HuH-7.5 (cell line): ENCODE data around the gene CRB2.

Source experiments
- DNase-seq: peaks from one replicate; pipeline ENCODE4 v3.0.0; 2011; ENCODE audit warnings: low spot score

Gene CRB2

GRCh38 chr9:123355761-123356431 lies at the start of gene CRB2:
Gene CRB2, plus strand, starts transcription at chr9:123356197. Its CDS starts 64 bp downstream, at chr9:123356261.
- DNase-seq = peak; percentile 51

DNA sequence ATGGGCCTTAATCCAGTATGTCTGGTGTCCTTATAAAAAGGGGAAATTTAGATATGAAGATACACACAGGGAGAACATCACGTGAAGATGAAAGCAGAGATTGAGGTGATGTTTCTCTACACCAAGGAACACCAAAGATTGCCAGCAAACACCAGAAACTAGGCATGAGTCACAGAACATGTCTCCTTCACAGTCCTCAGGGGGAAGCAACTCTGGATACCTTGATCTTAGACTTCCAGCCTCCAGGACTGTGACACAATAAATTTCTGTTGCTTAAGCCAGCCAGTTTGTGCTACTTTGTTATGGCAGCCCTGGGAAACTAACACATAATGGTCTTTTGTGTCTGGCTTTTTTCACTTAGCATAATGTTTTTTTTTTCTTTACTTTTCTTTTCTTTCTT lies 46.4 kb upstream of the CRB2 start:
- no peak for DNase-seq

DNA sequence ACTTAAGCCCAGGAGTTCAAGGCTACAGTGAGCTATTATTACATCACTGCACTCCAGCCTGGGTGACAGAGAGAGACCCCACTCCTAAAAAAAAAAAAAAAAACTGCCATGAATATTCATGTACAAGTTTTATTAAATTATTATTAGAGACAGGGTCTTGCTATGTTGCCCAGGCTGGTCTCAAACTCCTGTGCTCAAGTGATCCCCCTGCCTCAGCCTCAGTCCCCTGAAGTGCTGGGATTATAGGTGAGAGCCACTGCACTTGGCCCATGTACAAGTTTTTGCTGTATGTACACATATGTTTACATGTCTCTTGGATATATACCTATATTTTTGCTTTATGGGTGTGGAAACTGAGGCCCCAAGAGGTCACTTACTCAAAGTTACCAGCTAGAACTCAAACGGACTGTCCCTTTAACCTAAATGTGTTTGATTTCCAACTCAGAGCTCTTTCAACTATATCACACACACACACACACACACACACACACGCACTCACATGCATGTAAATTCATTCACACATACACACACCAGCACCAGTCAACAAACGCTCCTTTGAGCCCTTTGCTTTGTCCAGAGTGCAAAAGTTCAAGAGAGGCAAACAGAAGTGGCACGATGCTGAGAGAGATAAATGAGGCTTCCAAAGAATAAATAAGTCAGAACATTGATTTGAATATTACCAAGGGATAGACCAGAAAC lies 45.3 kb upstream of the CRB2 start:
- no peak for DNase-seq

- DNase-seq = no peak
These were observed 44.7 kb upstream of the CRB2 start for GRCh38 chr9:123311250-123311752.

- DNase-seq = no peak
These were observed 43.6 kb upstream of the CRB2 start for GRCh38 chr9:123312306-123312877.

DNA sequence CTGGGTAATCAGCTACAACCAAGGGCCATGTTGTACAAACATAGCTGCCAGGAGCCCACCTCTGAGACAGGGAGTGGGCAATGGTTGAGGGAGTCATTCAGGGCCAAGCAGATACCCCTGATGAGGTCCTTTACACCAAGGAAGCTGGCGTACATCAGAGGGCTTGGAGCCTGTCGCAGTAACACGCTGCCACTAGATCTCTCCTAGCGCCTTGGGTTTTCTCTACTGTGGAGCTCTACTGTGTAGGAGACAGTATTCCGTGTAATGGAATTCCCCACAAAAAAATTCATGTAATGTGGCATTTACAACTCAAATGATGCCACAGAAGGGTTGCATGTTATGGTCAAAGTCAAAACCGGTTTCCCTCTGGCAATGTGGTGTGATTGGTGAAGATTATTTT lies 41.4 kb upstream of the CRB2 start:
- DNase-seq = no peak

GRCh38 chr9:123315635-123316034 lies 40.4 kb upstream of the CRB2 start:
- DNase-seq = no peak

DNA sequence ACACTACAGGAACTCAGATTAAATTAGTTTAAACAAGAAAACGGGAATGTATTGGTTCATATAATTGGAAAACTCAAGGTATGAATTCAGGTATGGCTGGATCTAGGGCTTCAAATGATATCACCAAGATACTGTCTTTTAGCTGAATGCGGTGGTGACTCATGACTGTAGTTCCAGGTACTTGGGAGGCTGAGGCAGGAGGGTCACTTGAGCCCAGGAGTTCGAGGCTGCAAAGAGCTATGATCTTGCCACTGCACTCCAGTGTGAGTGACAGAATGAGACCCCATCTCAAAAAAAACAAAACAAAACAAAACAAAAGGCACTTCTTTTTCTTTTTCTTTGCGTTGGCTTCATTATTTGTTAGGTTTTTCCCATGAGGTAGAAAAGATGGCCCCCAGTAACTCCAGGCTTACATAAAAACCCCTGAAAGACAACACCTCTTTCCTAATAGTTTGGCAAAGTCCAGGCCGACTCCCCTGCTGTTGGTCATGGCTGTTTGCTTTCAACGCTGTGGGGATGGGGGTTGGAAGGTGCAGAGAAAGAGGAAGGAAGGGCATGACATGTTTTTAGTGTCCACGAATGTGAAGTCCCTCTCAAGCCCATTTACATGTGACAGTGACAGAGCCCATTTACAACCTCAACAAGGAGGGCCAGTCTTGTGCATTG lies 39.8 kb upstream of the CRB2 start:
- DNase-seq = no peak

- no peak for DNase-seq
These were observed 37.8 kb upstream of the CRB2 start for GRCh38 chr9:123318202-123318601.

GRCh38 chr9:123318961-123319421 lies 37.0 kb upstream of the CRB2 start:
- no peak for DNase-seq

GRCh38 chr9:123319541-123320339 lies 36.3 kb upstream of the CRB2 start:
- DNase-seq = no peak

GRCh38 chr9:123320814-123321213 lies 35.2 kb upstream of the CRB2 start:
- no peak for DNase-seq

DNA sequence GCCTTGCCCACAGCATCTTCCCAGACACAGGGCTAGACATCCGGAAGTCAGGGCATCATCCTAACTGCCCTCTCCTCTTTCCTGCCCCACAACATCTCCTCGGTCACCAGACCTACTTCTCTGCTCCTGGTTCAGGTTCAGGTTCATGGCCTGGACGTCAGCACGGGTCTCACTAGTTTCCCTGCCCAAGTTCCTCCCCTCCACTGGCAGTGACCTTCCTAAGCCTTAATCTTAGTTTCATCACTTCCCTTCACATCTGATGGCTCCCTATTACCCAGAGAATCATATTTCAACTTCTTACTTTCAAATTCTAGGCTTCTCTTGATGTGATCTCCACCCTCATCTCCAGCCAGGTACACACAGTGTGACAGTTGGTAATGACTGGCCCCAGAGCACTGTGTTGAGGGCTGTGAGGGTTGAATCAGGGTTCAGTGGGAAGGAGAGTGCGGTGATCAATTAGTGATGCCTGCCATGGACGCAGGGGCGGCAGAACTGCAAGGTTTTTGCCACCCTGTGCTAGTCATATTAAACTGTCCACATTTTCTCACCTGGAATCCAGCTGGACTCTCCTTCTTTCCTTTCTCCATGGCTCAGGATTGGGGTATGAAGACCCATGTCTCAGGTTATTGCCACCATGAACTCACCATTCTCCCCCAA lies 34.3 kb upstream of the CRB2 start:
- no peak for DNase-seq

GRCh38 chr9:123322273-123323195 lies 33.5 kb upstream of the CRB2 start:
- DNase-seq = no peak

DNA sequence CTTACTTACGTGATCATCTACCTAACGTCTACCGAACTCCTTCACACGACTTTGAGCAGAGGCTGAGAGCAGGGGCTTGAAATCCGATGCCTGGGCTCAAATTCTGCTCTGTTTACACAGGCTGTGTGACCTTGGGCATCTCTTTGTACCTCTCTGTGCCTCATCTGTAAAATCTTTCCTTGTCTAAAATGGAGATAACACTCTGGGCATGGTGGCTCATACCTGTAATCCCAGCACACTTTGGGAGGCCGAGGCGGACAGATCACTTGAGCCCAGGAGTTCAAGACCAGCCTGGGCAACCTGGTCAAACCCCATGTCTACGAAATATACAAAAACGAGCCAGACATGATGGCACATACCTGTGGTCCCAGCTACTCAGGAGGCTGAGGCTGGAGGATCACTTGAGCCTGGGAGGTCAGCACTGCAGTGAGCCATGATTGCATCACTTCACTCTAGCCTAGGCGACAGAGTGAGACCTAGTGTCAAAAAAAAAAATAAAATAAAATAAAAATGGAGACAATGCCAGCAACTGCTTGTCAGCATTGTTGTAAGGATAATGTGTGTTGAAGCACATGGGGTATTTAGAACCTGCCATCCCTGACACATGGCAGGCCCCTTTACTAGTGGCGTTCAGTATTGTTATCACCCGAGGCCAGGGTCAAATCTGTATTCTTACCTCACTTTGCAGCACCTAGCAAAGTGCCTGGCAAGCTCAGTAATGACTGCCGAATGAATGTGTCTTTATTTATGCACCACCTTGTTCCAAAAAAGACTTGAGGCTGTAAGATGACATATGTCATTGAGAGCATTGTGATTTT lies 32.6 kb upstream of the CRB2 start:
- no peak for DNase-seq

GRCh38 chr9:123324767-123325183 lies 31.2 kb upstream of the CRB2 start:
- DNase-seq = peak; percentile 52

- DNase-seq = no peak
These were observed 29.8 kb upstream of the CRB2 start for GRCh38 chr9:123326187-123326586.

DNA sequence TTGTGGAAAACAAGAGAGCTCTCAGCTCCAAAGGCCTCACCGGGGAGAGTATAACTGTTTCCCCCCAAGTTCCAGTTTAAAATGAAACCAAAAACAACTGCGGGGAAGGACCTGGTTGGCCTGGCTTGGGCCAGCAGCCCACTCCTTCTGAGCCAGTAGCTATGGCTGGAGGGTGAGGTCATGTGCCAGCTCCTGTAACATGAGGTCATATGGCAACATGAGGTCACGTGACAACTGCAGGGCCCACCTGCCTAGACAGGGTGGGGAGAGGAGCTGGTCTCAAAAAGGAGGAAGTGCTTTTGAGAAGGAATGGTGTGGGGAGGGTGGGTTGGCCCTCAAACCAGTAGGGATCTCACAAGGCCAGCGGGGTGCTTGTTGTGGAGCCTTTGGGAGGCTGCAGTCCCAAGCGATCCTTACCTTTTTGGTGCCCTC lies 29.3 kb upstream of the CRB2 start:
- no peak for DNase-seq

GRCh38 chr9:123327697-123328100 lies 28.3 kb upstream of the CRB2 start:
- DNase-seq = no peak
